ENCODE measurements around the gene TSLP. TPM values are rescaled to one million over a fixed set of nuclear protein-coding genes. Genes with fewer than 3 reads are reported as not detected.
A peak's percentile ranks its signal among the peaks of the same experiment; 100 is the strongest.

Gene TSLP
- total and polyA plus RNA-seq, 2 donors (not counting 3 experiments of a cell fraction or from before 2014, with no cell fraction given): not detected

DNA sequence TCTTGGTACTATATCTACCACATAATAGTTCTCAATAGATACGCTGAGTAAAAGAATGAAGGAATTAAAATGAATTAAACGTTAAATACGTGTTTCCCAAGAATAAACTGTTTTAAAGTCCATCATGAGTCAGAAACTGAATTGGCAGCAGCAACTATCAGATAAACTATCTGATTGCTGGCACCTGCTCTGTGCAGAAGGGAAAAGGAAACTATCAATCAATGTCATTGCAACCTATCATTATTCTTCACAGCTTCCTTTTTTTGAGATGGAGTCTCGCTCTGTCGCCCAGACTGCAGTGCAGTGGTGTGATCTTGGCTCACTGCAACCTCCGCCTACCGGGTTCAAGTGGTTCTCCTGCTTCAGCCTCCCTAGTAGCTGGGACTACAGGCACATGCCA is 11.8 kb downstream of the TSLP start:
- CTCF ChIA-PET: interaction anchor here (1.5 kb wide), 1 partner anchor 24 kb away, joined by 3 read pairs; no protein-coding TSS in a partner anchor
- POLR2A ChIA-PET: no interaction called here
- TF ChIP-seq EZH2 (IDR thresholded peaks at IDR 0.05; ENCODE audit: borderline replicate concordance, low read depth, low read length, severe bottlenecking): no peak
- no peak for TF ChIP-seq POLR2AphosphoS5 (IDR thresholded peaks at IDR 0.05; ENCODE audit: insufficient read depth, low read depth, low read length)
- peak; percentile 53 for TF ChIP-seq GATA2 (IDR thresholded peaks at IDR 0.05; ENCODE audit: insufficient read depth, insufficient read length, low read depth, low read length)
- no peak overlapping the region for H3K4me2 ChIP-seq (ENCODE audit: insufficient read depth, low read length)
- H3K27ac ChIP-seq (ENCODE audit: insufficient read depth, low read depth, low read length): no peak overlapping the region
- H3K9ac ChIP-seq (replicated peaks; ENCODE audit: extremely low read depth, insufficient read depth, low read length): no peak overlapping the region
- no peaks in the 10 kb centered on the region for H3K79me2 ChIP-seq (ENCODE audit: control insufficient read depth, insufficient read depth, low read length)
- intact Hi-C loops (cut with micrococcal nuclease): no loop called here
- no peak overlapping the region for H3K4me3 ChIP-seq (replicated peaks in 1 of 3; ENCODE audit: insufficient read depth in 1 of 3, low read depth in 1 of 3, low read length in 3 of 3)
- H3K36me3 ChIP-seq (ENCODE audit: control insufficient read depth in 2 of 2, extremely low read depth in 1 of 2, insufficient read depth in 2 of 2, low read length in 2 of 2): no peaks in the 10 kb centered on the region
- no peaks in the 10 kb centered on the region for H3K9me3 ChIP-seq (replicated peaks; ENCODE audit: control insufficient read depth, insufficient read depth, low read length)
- H3K9me1 ChIP-seq (replicated peaks; ENCODE audit: control insufficient read depth, extremely low read depth, insufficient read depth, low read length): no peaks in the 10 kb centered on the region
- H4K20me1 ChIP-seq (replicated peaks; ENCODE audit: control insufficient read depth, extremely low read depth, insufficient read depth, low read length): no peaks in the 10 kb centered on the region
- H2AFZ ChIP-seq (ENCODE audit: low read depth, low read length): no peak overlapping the region
- FAIRE-seq (no peak), DNase-seq (ENCODE audit: low read depth, low spot score) (peak; percentile 72)
- peaks cover 4 to 30% of the 10 kb centered on the region in 2 experiments for H3K27me3 ChIP-seq (ENCODE audit: control insufficient read depth in 2 of 2, insufficient read depth in 2 of 2, low read length in 2 of 2)
- no peaks in the 10 kb centered on the region for H3K4me1 ChIP-seq (ENCODE audit: control insufficient read depth, extremely low read depth, insufficient read depth, low read length)
- no TSS peak for BruUV-seq (replicated peaks)
- dilution Hi-C loops (cut with MboI; ENCODE audit: extremely low pct_ligation_motif_present, low sequenced_read_pairs): no loop called here

DNA sequence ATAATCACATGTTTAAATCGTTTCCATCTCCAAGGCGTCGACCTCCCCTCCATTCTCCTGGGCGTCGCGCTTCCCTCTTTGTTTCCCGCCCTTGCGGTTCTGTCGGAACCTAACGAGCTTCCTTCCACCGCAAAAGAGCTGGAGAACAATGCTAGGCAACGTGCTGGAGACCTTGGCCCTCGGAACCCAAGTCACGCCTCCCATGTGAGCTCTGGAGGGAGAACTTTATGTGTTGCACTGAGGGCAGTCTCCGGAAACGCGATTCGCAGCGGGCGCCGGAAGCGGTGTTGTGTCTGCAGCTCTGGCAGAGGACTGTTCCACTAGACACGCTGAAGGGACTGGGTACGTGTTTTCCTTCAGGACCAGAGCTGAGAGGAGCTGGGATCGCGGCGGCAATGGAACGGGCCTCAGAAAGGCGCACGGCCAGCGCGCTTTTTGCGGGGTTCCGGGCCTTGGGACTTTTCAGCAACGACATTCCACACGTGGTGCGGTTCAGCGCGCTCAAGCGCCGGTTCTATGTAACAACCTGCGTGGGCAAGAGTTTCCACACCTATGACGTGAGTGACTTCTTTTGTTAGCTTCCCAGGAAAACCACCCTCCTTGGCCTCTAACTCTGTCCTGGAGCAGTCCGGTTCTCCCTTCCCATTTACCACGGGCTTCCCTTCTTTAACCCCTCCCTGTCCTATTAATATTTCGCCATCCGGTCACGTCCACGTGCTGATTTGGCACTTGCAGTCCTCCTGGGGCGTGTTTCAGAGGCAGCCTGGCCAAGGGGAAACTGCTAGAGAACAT is 20.7 kb downstream of the TSLP start, which contains the start of gene WDR36:
Gene WDR36 (plus strand): TSS at position 287 of the 792 bp plus-strand sequence. CDS start 109 bp downstream, at position 396.
- H3K9ac ChIP-seq (replicated peaks; ENCODE audit: extremely low read depth, insufficient read depth, low read length): peak within 1 kb of the TSS; percentile 58
- TSS peak; percentile 66 for BruUV-seq (replicated peaks)
- peak; percentile 91 for DNase-seq (ENCODE audit: low read depth, low spot score)
- peaks cover 0 to 6% of the 10 kb centered on the region in 2 experiments for H3K36me3 ChIP-seq (ENCODE audit: control insufficient read depth in 2 of 2, extremely low read depth in 1 of 2, insufficient read depth in 2 of 2, low read length in 2 of 2)
- H4K20me1 ChIP-seq (replicated peaks; ENCODE audit: control insufficient read depth, extremely low read depth, insufficient read depth, low read length): no peaks in the 10 kb centered on the region
- POLR2A ChIA-PET: no interaction called here
- dilution Hi-C loops (cut with MboI; ENCODE audit: extremely low pct_ligation_motif_present, low sequenced_read_pairs): no loop called here
- intact Hi-C loops (cut with micrococcal nuclease): loop anchor here (1.0 to 10.0 kb wide), 4 partner anchors 335 to 1613 kb away; partner anchors contain the start of genes SLC25A46 and STARD4
- peak within 1 kb of the TSS; percentile 86 for H2AFZ ChIP-seq (ENCODE audit: low read depth, low read length)
- H3K4me3 ChIP-seq (replicated peaks in 1 of 3; ENCODE audit: insufficient read depth in 1 of 3, low read depth in 1 of 3, low read length in 3 of 3): peak within 1 kb of the TSS; percentile 25 to 95 (median 95)
- H3K4me1 ChIP-seq (ENCODE audit: control insufficient read depth, extremely low read depth, insufficient read depth, low read length): peaks cover 18% of the 10 kb centered on the region
- no peaks in the 10 kb centered on the region for H3K27me3 ChIP-seq (ENCODE audit: control insufficient read depth in 2 of 2, insufficient read depth in 2 of 2, low read length in 2 of 2)
- CTCF ChIA-PET: interaction anchor here (1.3 to 1.5 kb wide), 2 partner anchors 12 to 66 kb away, joined by 3 to 4 read pairs; no protein-coding TSS in a partner anchor
- H3K79me2 ChIP-seq (ENCODE audit: control insufficient read depth, insufficient read depth, low read length): peaks cover 43% of the 10 kb centered on the region
- peak; percentile 87 for FAIRE-seq
- peak within 1 kb of the TSS; percentile 91 for H3K4me2 ChIP-seq (ENCODE audit: insufficient read depth, low read length)
- H3K27ac ChIP-seq (ENCODE audit: insufficient read depth, low read depth, low read length): peak within 1 kb of the TSS; percentile 46
- TF ChIP-seq MYC (IDR thresholded peaks at IDR 0.05; ENCODE audit: low read depth, low read length) (peak; percentile 91), POLR2A (IDR thresholded peaks at IDR 0.05; ENCODE audit: low read depth, low read length) (peak; percentile 58), CTCF (IDR thresholded peaks at IDR 0.05; ENCODE audit: extremely low read depth in 1 of 2, insufficient read depth in 1 of 2, low read depth in 1 of 2, low read length in 2 of 2) (no peak), POLR2AphosphoS5 (IDR thresholded peaks at IDR 0.05; ENCODE audit: insufficient read depth, low read depth, low read length) (peak; percentile 81), JUN (IDR thresholded peaks at IDR 0.05; ENCODE audit: borderline replicate concordance, insufficient read depth, insufficient read length, low read depth) (no peak), EZH2 (IDR thresholded peaks at IDR 0.05; ENCODE audit: borderline replicate concordance, low read depth, low read length, severe bottlenecking) (no peak), MAX (IDR thresholded peaks at IDR 0.05; ENCODE audit: insufficient read depth, insufficient read length) (peak; percentile 85), FOS (IDR thresholded peaks at IDR 0.05; ENCODE audit: borderline replicate concordance, insufficient read depth, low read length) (no peak)
- no peaks in the 10 kb centered on the region for H3K9me3 ChIP-seq (replicated peaks; ENCODE audit: control insufficient read depth, insufficient read depth, low read length)
- H3K9me1 ChIP-seq (replicated peaks; ENCODE audit: control insufficient read depth, extremely low read depth, insufficient read depth, low read length): no peaks in the 10 kb centered on the region
